Stimulated activated CD4-positive, alpha-beta T cell treated with anti-CD3 and anti-CD28 coated beads, Interleukin-12 subunit alpha, Interleukin-12 subunit beta, amount 100 ng/mL, for 48 hours (primary cell): ENCODE measurements around the gene TBRG1.
"Not testable (repeated sequence)": the region's sequence is repeated elsewhere in the genome, so short reads cannot be mapped to it uniquely, and the experiment has no call there.

Source experiments
- DNase-seq, 3 donors: peaks; one replicate each; pipeline ENCODE4 v3.0.0-alpha.2; 2020; ENCODE audit warnings: low read depth in 2 of 3, low spot score in 1 of 3

Gene TBRG1

DNA sequence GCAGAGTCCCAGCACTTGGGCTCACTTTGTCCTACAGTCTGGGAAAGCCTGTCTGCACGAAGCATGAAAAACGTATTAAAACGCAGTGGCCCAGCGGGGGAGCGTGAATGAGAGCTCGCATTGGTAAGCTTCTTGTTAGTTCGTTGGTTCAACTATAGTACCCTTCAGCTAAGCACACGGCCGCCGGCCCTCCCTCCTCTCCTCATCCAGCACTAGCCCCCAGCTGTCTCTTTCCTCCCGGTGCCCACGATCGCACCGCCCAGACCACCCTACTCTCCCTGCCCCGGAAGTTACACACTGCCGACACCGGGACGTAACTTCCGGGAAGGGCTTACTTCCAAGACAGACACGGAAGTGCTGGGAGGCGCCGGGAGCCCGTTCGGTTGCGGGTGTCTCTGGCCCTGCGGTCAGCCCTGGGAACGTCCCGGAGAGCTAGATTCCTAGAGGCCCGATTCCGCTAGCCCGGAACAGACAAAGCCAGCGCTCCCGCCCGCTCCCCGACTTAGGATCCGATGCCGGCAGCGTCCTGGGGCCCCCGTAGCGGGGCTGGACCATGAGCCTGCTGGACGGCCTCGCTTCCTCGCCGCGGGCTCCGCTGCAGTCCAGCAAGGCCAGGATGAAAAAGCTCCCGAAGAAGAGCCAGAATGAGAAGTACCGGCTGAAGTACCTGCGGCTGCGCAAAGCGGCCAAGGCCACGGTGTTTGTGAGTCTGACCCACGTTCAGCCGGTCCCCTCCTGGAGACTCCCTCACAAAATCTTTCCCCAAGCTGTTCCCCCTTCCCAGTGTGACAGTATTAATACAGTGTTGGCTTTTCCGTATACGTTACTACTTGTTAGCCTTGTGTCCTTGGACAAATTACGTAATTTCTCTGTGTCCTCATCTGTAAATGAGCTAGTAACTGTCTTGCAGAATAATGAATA lies at the start of gene TBRG1:
Gene TBRG1, plus strand, starts transcription at position 334 of the 921 bp plus-strand sequence. Its CDS starts 220 bp downstream, at position 554.
- peak; percentile 62 to 77 (median 64) for DNase-seq

GRCh38 chr11:124577716-124578427 lies 44.8 kb upstream of the TBRG1 start:
- no peak for DNase-seq

GRCh38 chr11:124578761-124579160 lies 43.9 kb upstream of the TBRG1 start:
- no peak for DNase-seq

GRCh38 chr11:124581817-124582216 lies 40.8 kb upstream of the TBRG1 start:
- no peak for DNase-seq

GRCh38 chr11:124582565-124582964 lies 40.1 kb upstream of the TBRG1 start:
- no peak for DNase-seq

DNA sequence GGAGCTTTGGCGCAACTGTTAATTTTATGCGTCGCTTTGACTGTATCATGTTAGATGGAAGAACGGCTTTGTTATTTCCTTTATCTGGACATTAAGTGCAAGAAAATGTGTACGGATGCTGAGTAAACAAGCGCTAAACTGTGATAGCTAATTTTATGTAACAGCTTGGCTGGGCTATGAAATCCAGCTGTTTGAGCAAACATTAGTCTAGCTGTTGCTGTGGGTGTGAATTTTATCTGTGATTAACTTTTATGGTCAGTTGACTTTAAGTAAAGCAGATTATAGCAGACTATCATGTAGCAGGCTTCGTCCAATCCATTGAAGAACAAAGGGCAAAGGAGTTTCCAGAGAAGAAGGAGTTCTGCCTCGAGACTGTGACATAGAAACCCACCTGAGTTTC lies 38.9 kb upstream of the TBRG1 start:
- DNase-seq: no peak

- no peak for DNase-seq
These were observed 37.8 kb upstream of the TBRG1 start for GRCh38 chr11:124584681-124585372.

DNA sequence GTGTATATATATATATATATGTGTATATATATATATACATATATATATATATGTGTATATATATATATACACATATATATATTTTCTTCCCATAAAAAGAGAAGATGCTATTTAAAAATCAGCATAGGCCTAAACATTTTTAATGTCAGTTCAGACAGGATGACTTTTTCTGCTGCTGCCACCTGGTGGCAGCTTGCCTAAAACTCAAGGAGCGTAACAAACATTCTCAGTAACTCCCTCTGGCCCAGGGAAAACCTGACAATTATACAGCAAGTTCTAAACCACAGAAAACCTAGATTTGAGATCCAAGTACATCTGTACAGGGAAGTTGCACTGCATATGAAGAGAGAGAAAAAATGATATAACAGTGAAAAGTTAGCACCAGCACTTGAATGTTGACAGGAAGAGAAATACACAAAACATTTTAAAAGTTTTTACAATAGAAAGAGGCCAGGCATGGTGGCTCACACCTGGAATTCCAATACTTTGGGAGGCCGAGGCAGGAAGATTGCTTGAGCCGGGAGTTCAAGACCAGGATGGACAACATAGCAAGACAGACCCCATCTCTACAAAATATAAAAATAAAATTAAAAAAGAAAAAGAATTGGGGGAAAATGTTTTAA lies 36.3 kb upstream of the TBRG1 start:
- DNase-seq: peak in 2 of 3 donors; percentile 29 to 38

GRCh38 chr11:124591430-124591829 lies 31.2 kb upstream of the TBRG1 start:
- DNase-seq: no peak

DNA sequence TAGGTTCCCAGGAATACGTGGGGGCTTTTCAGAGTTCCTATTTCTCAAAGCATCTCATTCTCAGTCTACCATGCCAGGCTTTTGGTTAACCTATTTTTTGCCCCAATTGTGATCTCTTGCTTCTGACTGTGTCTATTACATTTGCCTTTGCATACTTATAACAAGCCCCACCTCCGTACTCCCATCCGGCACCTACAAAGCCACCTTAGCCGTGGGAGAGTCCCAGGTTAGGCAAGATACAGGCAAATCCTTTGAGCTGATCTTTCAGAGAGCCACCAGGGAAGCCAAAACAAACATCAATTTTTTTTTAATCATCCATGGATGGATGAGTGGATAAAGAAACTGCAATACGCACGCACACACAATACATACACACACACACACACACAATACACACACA lies 30.0 kb upstream of the TBRG1 start:
- DNase-seq: no peak

DNA sequence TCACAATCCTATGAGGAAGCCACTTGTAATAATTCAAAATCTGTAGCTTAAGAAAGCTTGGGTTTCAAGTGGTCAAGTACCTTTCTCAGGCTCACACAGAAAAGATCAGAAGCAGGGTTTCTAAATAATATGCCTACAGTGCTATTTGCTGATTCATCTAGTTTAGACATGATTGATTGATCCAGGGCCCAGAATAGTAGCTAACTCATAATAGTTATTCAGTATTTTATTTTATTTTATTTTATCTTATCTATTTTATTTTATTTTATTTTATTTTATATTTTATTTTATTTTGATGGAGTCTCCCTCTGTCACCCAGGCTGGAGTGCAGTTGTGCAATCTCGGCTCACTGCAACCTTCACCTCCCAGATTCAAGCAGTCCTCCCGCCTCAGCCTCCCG lies 27.4 kb upstream of the TBRG1 start:
- no peak for DNase-seq

- no peak for DNase-seq
These were observed 25.0 kb upstream of the TBRG1 start for GRCh38 chr11:124597626-124598025.

DNA sequence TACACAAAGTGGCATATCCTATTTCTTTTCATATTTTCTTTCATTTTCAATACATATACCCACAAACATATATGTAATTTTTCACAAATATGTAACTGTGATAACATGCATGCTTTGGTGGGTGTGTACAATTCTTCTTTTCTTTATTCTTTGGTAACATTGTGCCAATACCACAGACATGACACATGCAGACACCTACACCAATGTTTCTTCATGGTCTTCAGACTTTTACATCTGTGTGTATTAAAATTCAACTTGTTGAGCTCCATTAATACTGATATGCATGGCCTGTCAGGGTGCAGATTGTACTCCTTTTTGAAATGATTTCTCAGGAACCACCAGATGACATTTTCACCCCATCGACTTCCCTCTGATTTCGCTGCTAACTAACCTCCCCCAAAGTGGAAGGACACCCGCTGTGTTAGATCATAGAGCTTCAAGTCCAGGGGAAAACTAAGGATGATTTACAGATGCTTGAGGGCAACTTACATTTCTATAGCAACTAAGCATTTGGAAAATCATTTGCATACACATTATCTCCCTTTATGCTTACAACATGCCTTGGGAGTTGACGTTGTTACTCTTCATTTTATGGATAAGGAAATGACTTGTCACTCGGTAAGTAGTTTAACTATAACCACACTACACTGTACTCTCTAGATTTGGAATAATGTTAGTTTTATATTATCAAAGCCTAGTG lies 21.9 kb upstream of the TBRG1 start:
- DNase-seq: no peak

DNA sequence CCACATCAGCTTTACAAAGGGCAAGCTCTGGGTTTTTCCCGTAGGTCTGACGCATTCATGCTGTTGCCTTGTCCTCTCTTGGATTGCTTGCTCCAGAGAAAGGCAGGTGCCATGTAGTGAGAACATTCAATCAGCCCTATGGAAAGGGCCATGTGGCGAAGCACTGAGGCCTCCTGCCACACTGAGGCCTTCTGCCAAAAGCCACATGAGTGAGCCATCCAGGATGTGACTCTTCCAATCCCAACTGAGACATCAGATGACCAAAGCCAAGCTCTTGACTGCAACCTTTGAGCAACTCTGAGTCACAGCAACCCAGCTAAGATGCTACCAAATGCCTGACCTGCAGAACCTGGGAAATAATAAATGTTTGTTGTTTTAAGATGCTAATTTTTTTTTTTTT lies 20.5 kb upstream of the TBRG1 start:
- no peak for DNase-seq

GRCh38 chr11:124602723-124603122 lies 19.9 kb upstream of the TBRG1 start:
- not testable (repeated sequence) for DNase-seq

DNA sequence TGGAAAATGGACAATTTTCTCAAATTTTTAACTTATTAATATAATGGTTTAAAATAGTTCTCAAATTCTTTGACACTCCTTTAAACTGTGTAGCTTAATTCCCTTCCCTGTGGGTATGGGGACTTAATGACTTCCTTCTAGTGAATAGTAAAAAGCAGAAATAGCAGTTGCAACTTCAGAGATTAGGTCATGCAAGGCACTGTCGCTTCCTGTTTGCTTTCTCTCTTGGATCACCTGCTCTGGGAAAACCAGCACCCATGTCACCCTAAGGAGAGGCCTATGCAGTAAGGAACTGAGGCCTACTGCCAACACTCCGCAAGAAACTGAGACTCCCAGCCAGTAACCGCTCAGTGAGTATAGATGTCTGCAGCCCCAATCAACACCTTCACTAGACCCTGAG lies 16.9 kb upstream of the TBRG1 start:
- no peak for DNase-seq

- DNase-seq: no peak
These were observed 14.5 kb upstream of the TBRG1 start for GRCh38 chr11:124608147-124608546.

GRCh38 chr11:124610295-124610694 lies 12.4 kb upstream of the TBRG1 start:
- DNase-seq: no peak

GRCh38 chr11:124611064-124611463 lies 11.6 kb upstream of the TBRG1 start, which contains the start of gene PANX3:
Gene PANX3, plus strand, starts transcription at chr11:124611428. Its CDS starts 129 bp downstream, at chr11:124611557.
- no peak for DNase-seq

GRCh38 chr11:124612045-124612444 lies 10.6 kb upstream of the TBRG1 start:
- DNase-seq: peak in 1 of 3 donors; percentile 1
